Measurements from ENCODE around the gene LIPC.

DNA sequence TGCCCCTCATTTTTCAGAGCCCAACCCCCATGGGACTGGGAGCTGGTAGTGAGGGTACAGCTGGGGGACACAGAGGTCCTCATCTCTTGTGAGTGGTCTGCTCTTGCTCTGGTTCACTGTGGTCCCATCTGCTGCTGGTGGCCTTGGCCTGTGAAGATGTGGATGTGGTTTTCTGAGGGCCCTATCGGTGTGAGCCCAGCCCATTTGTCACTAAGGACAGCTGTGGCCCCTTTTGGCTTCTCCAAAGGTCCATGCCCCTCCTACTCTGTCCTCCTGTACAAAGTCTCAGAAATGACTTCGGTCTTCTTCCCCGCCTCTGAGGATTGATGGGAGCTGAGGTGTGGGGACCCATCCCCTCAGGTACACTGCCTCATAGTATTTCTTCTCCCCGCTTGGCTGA, 21.0 kb downstream of the LIPC start:
- TF ChIP-seq POLR2A (IDR thresholded peaks at IDR 0.05; ENCODE audit: low read depth, low read length) (no peak), POLR2AphosphoS5 (IDR thresholded peaks at IDR 0.05; ENCODE audit: low read depth, low read length) (no peak)

Data from GM12892 (cell line).